ENCODE data around the gene PARG. TPM values are rescaled to one million over a fixed set of nuclear protein-coding genes. Genes with fewer than 3 reads are reported as not detected.

The PARG gene
- total and polyA plus RNA-seq, 10 donors, result 5.3 to 45.0 (median 29.6) TPM

DNA sequence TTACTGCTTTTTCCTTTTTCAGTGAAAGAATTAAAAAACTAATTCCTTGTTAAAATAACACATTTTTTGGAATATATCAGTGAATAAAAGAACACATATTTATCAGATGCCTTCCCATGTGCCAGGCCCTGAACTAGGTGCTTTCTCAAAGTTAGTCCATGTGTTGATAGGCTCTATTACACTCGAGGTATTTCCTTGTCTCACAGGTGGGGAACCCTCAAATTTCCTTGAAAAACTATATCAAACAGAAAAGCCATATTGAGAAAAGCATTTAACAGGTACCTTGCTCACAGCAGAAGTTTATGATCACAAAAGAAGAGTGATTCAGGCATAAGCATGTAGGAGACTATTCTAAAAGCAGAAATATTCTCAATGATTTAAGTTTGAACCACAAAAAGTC is 104.1 kb downstream of the PARG start:
- TF ChIP-seq, protein P1, sequence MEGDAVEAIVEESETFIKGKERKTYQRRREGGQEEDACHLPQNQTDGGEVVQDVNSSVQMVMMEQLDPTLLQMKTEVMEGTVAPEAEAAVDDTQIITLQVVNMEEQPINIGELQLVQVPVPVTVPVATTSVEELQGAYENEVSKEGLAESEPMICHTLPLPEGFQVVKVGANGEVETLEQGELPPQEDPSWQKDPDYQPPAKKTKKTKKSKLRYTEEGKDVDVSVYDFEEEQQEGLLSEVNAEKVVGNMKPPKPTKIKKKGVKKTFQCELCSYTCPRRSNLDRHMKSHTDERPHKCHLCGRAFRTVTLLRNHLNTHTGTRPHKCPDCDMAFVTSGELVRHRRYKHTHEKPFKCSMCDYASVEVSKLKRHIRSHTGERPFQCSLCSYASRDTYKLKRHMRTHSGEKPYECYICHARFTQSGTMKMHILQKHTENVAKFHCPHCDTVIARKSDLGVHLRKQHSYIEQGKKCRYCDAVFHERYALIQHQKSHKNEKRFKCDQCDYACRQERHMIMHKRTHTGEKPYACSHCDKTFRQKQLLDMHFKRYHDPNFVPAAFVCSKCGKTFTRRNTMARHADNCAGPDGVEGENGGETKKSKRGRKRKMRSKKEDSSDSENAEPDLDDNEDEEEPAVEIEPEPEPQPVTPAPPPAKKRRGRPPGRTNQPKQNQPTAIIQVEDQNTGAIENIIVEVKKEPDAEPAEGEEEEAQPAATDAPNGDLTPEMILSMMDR (IDR thresholded peaks at IDR 0.05 in 8 of 11, conservative IDR thresholded peaks at IDR 0.05 in 3 of 11), result no peak
- TF ChIP-seq POLR2AphosphoS5 (IDR thresholded peaks at IDR 0.05) (no peak), POLR2A (IDR thresholded peaks at IDR 0.05) (no peak)
- Histone ChIP-seq H3K27me3 (replicated peaks in 1 of 7) (no peaks in the 10 kb centered on the region), H3K9me3 (no peaks in the 10 kb centered on the region), H3K36me3 (peaks cover 0 to 87% (median 40%) of the 10 kb centered on the region in 6 donors), H3K4me1 (no peaks in the 10 kb centered on the region), H3K4me3 (no peak overlapping the region), H3K27ac (no peak overlapping the region)
- 85 to 95% (median 91%) methylated on average over 1 of the region's 1 CpG for WGBS, 5 donors
- no peak for DNase-seq
- intact Hi-C loops (cut with DNase I; ENCODE audit: low total_unique reads), result no loop called here

DNA sequence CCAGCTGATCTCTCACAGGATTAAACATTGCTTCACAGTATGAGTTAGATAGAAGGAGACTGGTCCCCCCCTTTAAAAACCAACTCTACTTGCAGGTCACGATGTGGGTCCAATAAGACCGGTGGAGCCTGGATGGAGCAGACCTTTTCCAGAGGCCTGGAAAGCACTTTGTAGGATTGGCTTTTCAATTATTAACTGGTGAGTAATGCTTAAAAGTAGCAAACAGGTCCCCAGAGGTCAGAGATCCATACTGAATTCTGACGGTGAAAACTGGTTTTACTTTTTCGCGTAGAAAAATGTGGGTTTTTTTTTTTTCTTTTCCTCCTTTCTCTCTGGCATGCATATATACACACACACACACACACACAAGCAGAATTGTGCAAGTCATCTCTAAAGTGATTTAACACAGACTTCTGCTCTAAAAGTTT is 104.8 kb downstream of the PARG start:
- no peak overlapping the region for H3K4me3 ChIP-seq
- TF ChIP-seq POLR2AphosphoS5 (IDR thresholded peaks at IDR 0.05) (no peak), POLR2A (IDR thresholded peaks at IDR 0.05) (no peak)
- TF ChIP-seq, protein P1 (IDR thresholded peaks at IDR 0.05 in 8 of 11, conservative IDR thresholded peaks at IDR 0.05 in 3 of 11), result no peak
- peaks cover 0 to 87% (median 41%) of the 10 kb centered on the region in 6 donors for H3K36me3 ChIP-seq
- H3K4me1 ChIP-seq, result no peaks in the 10 kb centered on the region
- WGBS, 5 donors, result 86 to 97% (median 94%) methylated on average over 5 of the region's 5 CpGs
- no peak overlapping the region for H3K27ac ChIP-seq
- intact Hi-C loops (cut with DNase I; ENCODE audit: low total_unique reads), result no loop called here
- no peak for DNase-seq
- no peaks in the 10 kb centered on the region for H3K9me3 ChIP-seq
- H3K27me3 ChIP-seq (replicated peaks in 1 of 7), result no peaks in the 10 kb centered on the region

DNA sequence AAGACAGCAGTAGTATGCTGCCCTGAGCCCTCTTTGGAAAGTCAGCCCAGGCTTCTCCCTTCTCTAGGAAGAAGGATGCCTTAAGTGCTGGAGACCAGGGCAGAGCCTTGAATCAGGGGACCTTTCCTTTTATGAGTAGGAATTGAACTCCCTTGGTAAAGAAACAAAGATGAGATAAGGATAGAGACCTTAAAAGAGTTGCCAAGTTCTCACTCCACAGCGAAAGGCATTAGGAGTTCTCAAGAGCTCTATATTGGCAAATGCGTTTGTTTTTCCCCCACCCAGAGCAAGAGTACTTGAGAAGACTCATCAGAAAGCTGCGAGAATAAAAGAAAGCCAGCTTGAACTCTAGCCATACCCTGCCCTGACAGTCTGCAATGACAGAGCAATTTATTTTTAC is 106.9 kb downstream of the PARG start:
- H3K27ac ChIP-seq, result no peak overlapping the region
- 78 to 95% (median 87%) methylated on average over 3 of the region's 3 CpGs for WGBS, 5 donors
- H3K4me3 ChIP-seq, result no peak overlapping the region
- DNase-seq, result no peak
- H3K36me3 ChIP-seq, result peaks cover 0 to 84% (median 31%) of the 10 kb centered on the region in 6 donors
- H3K9me3 ChIP-seq, result no peaks in the 10 kb centered on the region
- H3K4me1 ChIP-seq, result peaks cover 0 to 5% (median 0%) of the 10 kb centered on the region in 6 donors
- no peak for TF ChIP-seq POLR2AphosphoS5 (IDR thresholded peaks at IDR 0.05)
- TF ChIP-seq, protein P1 (IDR thresholded peaks at IDR 0.05 in 8 of 11, conservative IDR thresholded peaks at IDR 0.05 in 3 of 11), result no peak
- TF ChIP-seq POLR2A (IDR thresholded peaks at IDR 0.05), result no peak
- H3K27me3 ChIP-seq (replicated peaks in 1 of 7), result no peaks in the 10 kb centered on the region
- intact Hi-C loops (cut with DNase I; ENCODE audit: low total_unique reads), result no loop called here

DNA sequence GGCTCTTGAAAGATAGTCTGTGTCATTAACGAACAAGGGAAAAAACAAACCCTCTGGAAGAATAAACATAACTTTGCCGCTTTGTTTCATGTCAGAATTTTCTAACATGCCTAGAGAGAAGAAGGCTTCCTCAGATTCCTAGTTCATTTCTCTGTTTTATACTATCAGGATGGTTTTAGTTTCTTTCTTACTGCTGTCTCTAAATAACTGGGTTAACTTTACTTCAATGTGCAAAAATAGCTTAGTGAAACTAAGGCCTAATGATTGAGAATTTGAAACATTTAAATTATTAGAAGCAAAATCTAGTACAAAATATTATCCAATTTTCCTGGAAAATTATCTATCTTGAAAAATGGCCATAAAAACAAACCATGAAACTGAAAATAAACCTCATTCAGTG is 107.6 kb downstream of the PARG start:
- H3K9me3 ChIP-seq, result no peaks in the 10 kb centered on the region
- DNase-seq, result no peak
- no peak overlapping the region for H3K4me3 ChIP-seq
- TF ChIP-seq, protein P1 (IDR thresholded peaks at IDR 0.05 in 8 of 11, conservative IDR thresholded peaks at IDR 0.05 in 3 of 11), result no peak
- TF ChIP-seq POLR2A (IDR thresholded peaks at IDR 0.05) (no peak), POLR2AphosphoS5 (IDR thresholded peaks at IDR 0.05) (no peak)
- intact Hi-C loops (cut with DNase I; ENCODE audit: low total_unique reads), result no loop called here
- 87 to 96% (median 95%) methylated on average over 2 of the region's 2 CpGs for WGBS, 5 donors
- no peak overlapping the region for H3K27ac ChIP-seq
- H3K36me3 ChIP-seq, result peaks cover 0 to 78% (median 25%) of the 10 kb centered on the region in 6 donors
- peaks cover 0 to 9% (median 0%) of the 10 kb centered on the region in 6 donors for H3K4me1 ChIP-seq
- no peaks in the 10 kb centered on the region for H3K27me3 ChIP-seq (replicated peaks in 1 of 7)
